ENCODE measurements around the gene DALRD3.
"Not testable (repeated sequence)": the region's sequence is repeated elsewhere in the genome, so short reads cannot be mapped to it uniquely, and the experiment has no call there.

The DALRD3 gene

GRCh38 chr3:49015072-49015471 lies 3.3 kb downstream of the DALRD3 start:
- no peaks in the 10 kb centered on the region for H3K9me3 Mint-ChIP-seq
- peaks cover 20% of the 10 kb centered on the region for H3K4me1 Mint-ChIP-seq
- no peak overlapping the region for H3K27ac Mint-ChIP-seq
- no peaks in the 10 kb centered on the region for H3K36me3 Mint-ChIP-seq
- H3K4me3 Mint-ChIP-seq, result no peak overlapping the region
- no peaks in the 10 kb centered on the region for H3K27me3 Mint-ChIP-seq

- peaks cover 4% of the 10 kb centered on the region for H3K36me3 Mint-ChIP-seq
These were observed 4.4 kb downstream of the DALRD3 start for GRCh38 chr3:49013738-49014660.

GRCh38 chr3:49013113-49013737 lies 5.2 kb downstream of the DALRD3 start:
- Mint-ChIP-seq H3K4me3 (no peak overlapping the region), H3K4me1 (peaks cover 21% of the 10 kb centered on the region), H3K36me3 (peaks cover 4% of the 10 kb centered on the region), H3K27me3 (no peaks in the 10 kb centered on the region), H3K9me3 (no peaks in the 10 kb centered on the region), H3K27ac (no peak overlapping the region)

More at GRCh38 chr3:49013738-49014660, 4.4 kb downstream of the DALRD3 start:
- H3K27me3 Mint-ChIP-seq, result no peaks in the 10 kb centered on the region
- no peaks in the 10 kb centered on the region for H3K9me3 Mint-ChIP-seq
- H3K4me3 Mint-ChIP-seq, result no peak overlapping the region
- peaks cover 19% of the 10 kb centered on the region for H3K4me1 Mint-ChIP-seq
- H3K27ac Mint-ChIP-seq, result no peak overlapping the region

- Mint-ChIP-seq H3K4me3 (no peak overlapping the region), H3K4me1 (peaks cover 25% of the 10 kb centered on the region)
These were observed 5.9 kb downstream of the DALRD3 start for GRCh38 chr3:49012441-49013017.

GRCh38 chr3:49009396-49009795 lies 9.0 kb downstream of the DALRD3 start:
- H3K4me3 Mint-ChIP-seq, result peak overlapping the region; percentile 44
- H3K27me3 Mint-ChIP-seq, result no peaks in the 10 kb centered on the region
- no peaks in the 10 kb centered on the region for H3K9me3 Mint-ChIP-seq
- H3K36me3 Mint-ChIP-seq, result peaks cover 4% of the 10 kb centered on the region
- peak overlapping the region; percentile 59 for H3K27ac Mint-ChIP-seq
- peaks cover 24% of the 10 kb centered on the region for H3K4me1 Mint-ChIP-seq

More at GRCh38 chr3:49012441-49013017, 5.9 kb downstream of the DALRD3 start:
- H3K9me3 Mint-ChIP-seq, result no peaks in the 10 kb centered on the region
- H3K27me3 Mint-ChIP-seq, result no peaks in the 10 kb centered on the region
- H3K27ac Mint-ChIP-seq, result no peak overlapping the region
- peaks cover 4% of the 10 kb centered on the region for H3K36me3 Mint-ChIP-seq

GRCh38 chr3:49008627-49009026 lies 9.8 kb downstream of the DALRD3 start:
- peaks cover 24% of the 10 kb centered on the region for H3K4me1 Mint-ChIP-seq
- H3K36me3 Mint-ChIP-seq, H3K9me3 Mint-ChIP-seq, H3K27me3 Mint-ChIP-seq: not testable (repeated sequence)
- peak overlapping the region; percentile 99 for H3K4me3 Mint-ChIP-seq
- H3K27ac Mint-ChIP-seq, result peak overlapping the region; percentile 71

GRCh38 chr3:49007771-49008528 lies 10.4 kb downstream of the DALRD3 start:
- H3K36me3 Mint-ChIP-seq, result peaks cover 4% of the 10 kb centered on the region
- H3K9me3 Mint-ChIP-seq, result no peaks in the 10 kb centered on the region
- H3K4me3 Mint-ChIP-seq, result peak overlapping the region; percentile 99
- H3K4me1 Mint-ChIP-seq, result peaks cover 24% of the 10 kb centered on the region
- peak overlapping the region; percentile 99 for H3K27ac Mint-ChIP-seq
- no peaks in the 10 kb centered on the region for H3K27me3 Mint-ChIP-seq

GRCh38 chr3:49007068-49007770 lies 11.2 kb downstream of the DALRD3 start, which contains the start of gene WDR6:
TSS of gene WDR6 (plus strand) at chr3:49007391. CDS start at chr3:49007432, 41 bp downstream.
- Mint-ChIP-seq H3K36me3 (peaks cover 4% of the 10 kb centered on the region), H3K4me3 (peak within 1 kb of the TSS; percentile 99), H3K27ac (peak within 1 kb of the TSS; percentile 99), H3K27me3 (no peaks in the 10 kb centered on the region), H3K9me3 (no peaks in the 10 kb centered on the region), H3K4me1 (peaks cover 24% of the 10 kb centered on the region)

- Mint-ChIP-seq H3K4me1 (peaks cover 24% of the 10 kb centered on the region), H3K9me3 (no peaks in the 10 kb centered on the region), H3K27ac (peak overlapping the region; percentile 99), H3K36me3 (peaks cover 4% of the 10 kb centered on the region), H3K4me3 (peak overlapping the region; percentile 99), H3K27me3 (no peaks in the 10 kb centered on the region)
These were observed 11.8 kb downstream of the DALRD3 start for GRCh38 chr3:49006408-49007067.

- Mint-ChIP-seq H3K4me3 (peak overlapping the region; percentile 99), H3K27ac (no peak overlapping the region), H3K36me3 (peaks cover 4% of the 10 kb centered on the region), H3K9me3 (no peaks in the 10 kb centered on the region), H3K27me3 (no peaks in the 10 kb centered on the region), H3K4me1 (peaks cover 24% of the 10 kb centered on the region)
These were observed 12.4 kb downstream of the DALRD3 start for GRCh38 chr3:49005998-49006397.

GRCh38 chr3:49005303-49005680 lies 13.1 kb downstream of the DALRD3 start:
- Mint-ChIP-seq H3K4me3 (no peak overlapping the region), H3K27me3 (no peaks in the 10 kb centered on the region), H3K27ac (no peak overlapping the region), H3K36me3 (peaks cover 4% of the 10 kb centered on the region), H3K9me3 (no peaks in the 10 kb centered on the region), H3K4me1 (peaks cover 24% of the 10 kb centered on the region)

GRCh38 chr3:49004352-49005302 lies 13.8 kb downstream of the DALRD3 start:
- Mint-ChIP-seq H3K9me3 (no peaks in the 10 kb centered on the region), H3K4me3 (no peak overlapping the region), H3K4me1 (peaks cover 24% of the 10 kb centered on the region), H3K36me3 (peaks cover 4% of the 10 kb centered on the region), H3K27me3 (no peaks in the 10 kb centered on the region), H3K27ac (no peak overlapping the region)

- Mint-ChIP-seq H3K27me3 (no peaks in the 10 kb centered on the region), H3K36me3 (no peaks in the 10 kb centered on the region), H3K27ac (peak overlapping the region; percentile 36), H3K9me3 (no peaks in the 10 kb centered on the region), H3K4me1 (no peaks in the 10 kb centered on the region), H3K4me3 (no peak overlapping the region)
These were observed 17.2 kb downstream of the DALRD3 start for GRCh38 chr3:49001155-49001554.

Measured in activated naive CD4-positive, alpha-beta T cell treated with anti-CD3 and anti-CD28 coated beads, Interleukin-2, amount 50 U/mL, for 24 hours (primary cell).